Common myeloid progenitor, CD34-positive (primary cell): ENCODE data around the gene UNKL.
A peak's percentile ranks its signal among the peaks of the same experiment; 100 is the strongest.

Experiments
- CTCF ChIA-PET: fragments of 350-600 bp; sonication (Branson Sonifier 250); formaldehyde crosslinking; loops from one replicate; lab custom pipeline; 2021; ENCODE audit warnings: antibody characterized with exemption; lab: Charles Lee
- POLR2A ChIA-PET: fragments of 350-600 bp; sonication (Branson Sonifier 250); formaldehyde crosslinking; loops from one replicate; lab custom pipeline; 2021; ENCODE audit warnings: antibody characterized with exemption; lab: Charles Lee
- DNase-seq, 3 donors: peaks; one replicate each; pipeline versions ENCODE4 v3.0.0 to v3.0.0-alpha.2; 2013
- H3K27ac ChIP-seq, 2 experiments: 1 replicate in 1 of 2; 2 replicates in 1 of 2; pipeline ENCODE4 v1.7.0; 2013; ENCODE audit warnings: inconsistent platforms in 2 of 2, low read length in 2 of 2, mild to moderate bottlenecking in 2 of 2, low read depth in 1 of 2, moderate library complexity in 1 of 2; ENCODE audit not compliant: severe bottlenecking in 2 of 2, insufficient read depth in 1 of 2, poor library complexity in 1 of 2
- H3K27me3 ChIP-seq, 5 experiments: replicated peaks in 2 of 5; 1 replicate in 3 of 5; 2 replicates in 2 of 5; pipeline versions ENCODE4 v1.6.1 to v1.7.0; 2013; ENCODE audit warnings: low read length in 4 of 5, mild to moderate bottlenecking in 2 of 5, moderate library complexity in 2 of 5, inconsistent platforms in 1 of 5; ENCODE audit not compliant: insufficient read depth in 5 of 5, control insufficient read depth in 4 of 5
- H3K36me3 ChIP-seq, 4 experiments: 1 replicate in 2 of 4; 2 replicates in 2 of 4; pipeline versions ENCODE4 v1.6.1 to v1.7.0; 2013; ENCODE audit warnings: low read length in 3 of 4, control low read depth in 1 of 4, mild to moderate bottlenecking in 1 of 4; ENCODE audit not compliant: control insufficient read depth in 4 of 4, insufficient read depth in 4 of 4
- H3K4me1 ChIP-seq, 4 experiments: 1 replicate in 3 of 4; 2 replicates in 1 of 4; pipeline versions ENCODE4 v1.6.1 to v1.7.1; 2013; ENCODE audit warnings: low read length in 3 of 4, mild to moderate bottlenecking in 3 of 4, control low read depth in 1 of 4, inconsistent platforms in 1 of 4, moderate library complexity in 1 of 4; ENCODE audit not compliant: control insufficient read depth in 4 of 4, insufficient read depth in 4 of 4; ENCODE audit errors: control extremely low read depth in 1 of 4
- H3K4me3 ChIP-seq, 7 experiments: 1 replicate in 4 of 7; 2 replicates in 3 of 7; pipeline versions ENCODE4 v1.5.1 to v1.7.0; 2013; ENCODE audit warnings: mild to moderate bottlenecking in 7 of 7, low read length in 6 of 7, moderate library complexity in 6 of 7, inconsistent platforms in 2 of 7, low read depth in 2 of 7, control low read depth in 1 of 7; ENCODE audit not compliant: insufficient read depth in 4 of 7, control insufficient read depth in 1 of 7; ENCODE audit errors: extremely low read depth in 1 of 7
- H3K9me3 ChIP-seq, 5 experiments: 1 replicate in 4 of 5; 2 replicates in 1 of 5; pipeline versions ENCODE4 v1.6.1 to v1.7.1; 2013; ENCODE audit warnings: low read length in 4 of 5, mild to moderate bottlenecking in 2 of 5, inconsistent platforms in 1 of 5, low read depth in 1 of 5, moderate library complexity in 1 of 5; ENCODE audit not compliant: control insufficient read depth in 4 of 5, insufficient read depth in 2 of 5; ENCODE audit errors: control extremely low read depth in 1 of 5
- WGBS: methylation state at CpG from one replicate; pipeline ENCODE4 v1.1.5; 2013; ENCODE audit not compliant: insufficient coverage; 5-methylcytosine and 5-hydroxymethylcytosine counted together

The UNKL gene

GRCh38 chr16:1377406-1378010 lies 37.0 kb downstream of the UNKL start:
- Histone ChIP-seq H3K9me3 (no peaks in the 10 kb centered on the region), H3K27me3 (no peaks in the 10 kb centered on the region), H3K4me3 (no peak overlapping the region), H3K36me3 (peaks cover 7 to 44% (median 27%) of the 10 kb centered on the region in 4 experiments), H3K4me1 (peaks cover 0 to 26% (median 21%) of the 10 kb centered on the region in 4 experiments), H3K27ac (peak overlapping the region in 1 of 2 experiments; percentile 84)
- DNase-seq, result no peak
- POLR2A ChIA-PET, result interaction anchor here (1.1 kb wide), 1 partner anchor 11 kb away, joined by 3 read pairs; no protein-coding TSS in a partner anchor
- CTCF ChIA-PET, result interaction anchor here (0.8 to 3.3 kb wide), 3 partner anchors 8 to 35 kb away, joined by 3 to 26 read pairs (median 3); no protein-coding TSS in a partner anchor
- 98% methylated on average over 7 of the region's 10 CpGs for WGBS

- Histone ChIP-seq H3K27me3 (no peaks in the 10 kb centered on the region), H3K36me3 (peaks cover 7 to 43% (median 18%) of the 10 kb centered on the region in 4 experiments), H3K9me3 (no peaks in the 10 kb centered on the region), H3K4me1 (peaks cover 0 to 26% (median 21%) of the 10 kb centered on the region in 4 experiments), H3K4me3 (no peak overlapping the region), H3K27ac (no peak overlapping the region)
- 99% methylated on average over 15 of the region's 19 CpGs for WGBS
- ChIA-PET CTCF (interaction anchor here (0.6 to 3.3 kb wide), 2 partner anchors 12 to 267 kb away, joined by 3 to 26 read pairs; no protein-coding TSS in a partner anchor), POLR2A (no interaction called here)
- no peak for DNase-seq
These were observed 38.6 kb downstream of the UNKL start for GRCh38 chr16:1375741-1376410.

GRCh38 chr16:1375298-1375640 lies 39.2 kb downstream of the UNKL start:
- CTCF ChIA-PET, result no interaction called here
- H3K4me3 ChIP-seq, result no peak overlapping the region
- H3K27ac ChIP-seq, result no peak overlapping the region
- H3K9me3 ChIP-seq, result no peaks in the 10 kb centered on the region
- peaks cover 7 to 46% (median 18%) of the 10 kb centered on the region in 4 experiments for H3K36me3 ChIP-seq
- 98% methylated on average over 14 of the region's 24 CpGs for WGBS
- no peak for DNase-seq
- H3K4me1 ChIP-seq, result peaks cover 0 to 26% (median 20%) of the 10 kb centered on the region in 4 experiments
- no peaks in the 10 kb centered on the region for H3K27me3 ChIP-seq
- POLR2A ChIA-PET, result interaction anchor here (0.5 kb wide), 1 partner anchor 33 kb away, joined by 5 read pairs; no protein-coding TSS in a partner anchor

- no peaks in the 10 kb centered on the region for H3K9me3 ChIP-seq
- WGBS, result 96% methylated on average over 42 of the region's 46 CpGs
- POLR2A ChIA-PET, result interaction anchor here (0.5 kb wide), 1 partner anchor 34 kb away, joined by 5 read pairs; no protein-coding TSS in a partner anchor
- no peak overlapping the region for H3K27ac ChIP-seq
- CTCF ChIA-PET, result no interaction called here
- H3K4me3 ChIP-seq, result no peak overlapping the region
- DNase-seq, result no peak
- H3K36me3 ChIP-seq, result peaks cover 7 to 52% (median 23%) of the 10 kb centered on the region in 4 experiments
- no peaks in the 10 kb centered on the region for H3K27me3 ChIP-seq
- H3K4me1 ChIP-seq, result peaks cover 0 to 20% (median 14%) of the 10 kb centered on the region in 4 experiments
These were observed 39.8 kb downstream of the UNKL start for GRCh38 chr16:1374418-1375297.

GRCh38 chr16:1372292-1372950 lies 42.1 kb downstream of the UNKL start:
- ChIA-PET CTCF (no interaction called here), POLR2A (interaction anchor here (0.5 kb wide), 1 partner anchor 36 kb away, joined by 4 read pairs; no protein-coding TSS in a partner anchor)
- Histone ChIP-seq H3K4me3 (no peak overlapping the region), H3K27me3 (no peaks in the 10 kb centered on the region), H3K27ac (no peak overlapping the region), H3K4me1 (peaks cover 0 to under 1% (median 0%) of the 10 kb centered on the region in 4 experiments), H3K9me3 (no peaks in the 10 kb centered on the region), H3K36me3 (peaks cover 7 to 55% (median 26%) of the 10 kb centered on the region in 4 experiments)
- WGBS, result 100% methylated on average over 5 of the region's 21 CpGs
- DNase-seq, result no peak

- no peak for DNase-seq
- no peak overlapping the region for H3K4me3 ChIP-seq
- H3K27me3 ChIP-seq, result no peaks in the 10 kb centered on the region
- peaks cover 7 to 63% (median 29%) of the 10 kb centered on the region in 4 experiments for H3K36me3 ChIP-seq
- H3K27ac ChIP-seq, result no peak overlapping the region
- 98% methylated on average over 24 of the region's 33 CpGs for WGBS
- no peaks in the 10 kb centered on the region for H3K4me1 ChIP-seq
- no peaks in the 10 kb centered on the region for H3K9me3 ChIP-seq
- CTCF ChIA-PET, result interaction anchor here (0.8 kb wide), 1 partner anchor 42 kb away, joined by 3 read pairs; no protein-coding TSS in a partner anchor
- POLR2A ChIA-PET, result no interaction called here
These were observed 43.2 kb downstream of the UNKL start for GRCh38 chr16:1371054-1371978.
